ENCODE measurements around the gene CYP39A1. TPM values are rescaled to one million over a fixed set of nuclear protein-coding genes. Genes with fewer than 3 reads are reported as not detected.
A peak's percentile ranks its signal among the peaks of the same experiment; 100 is the strongest.

Gene CYP39A1
- total and polyA plus RNA-seq, 10 of the 15 experiments (the other 5 are each of a cell fraction or from before 2014, with no cell fraction given) = not detected

- BruUV-seq (replicated peaks) = no TSS peak
- ChIA-PET POLR2A (no interaction called here), RAD21 (ENCODE audit: unreplicated experiment) (no interaction called here), CTCF (no interaction called here), SMC1A (ENCODE audit: uncharacterized antibody, unreplicated experiment) (no interaction called here)
- in situ Hi-C loops (cut with MboI) (loop anchor here (25.0 kb wide), 1 partner anchor 551 kb away; no protein-coding TSS in a partner anchor), intact Hi-C loops (cut with micrococcal nuclease; ENCODE audit: unreplicated experiment) (no loop called here)
- DNase-seq (ENCODE audit: low read depth, low spot score) = no peak
- no peak for TF ChIP-seq ZNF384 (IDR thresholded peaks at IDR 0.05; ENCODE audit: borderline replicate concordance, low read depth, low read length)
- no peak for TF ChIP-seq MXI1 (IDR thresholded peaks at IDR 0.05; ENCODE audit: low read depth, low read length)
- TF ChIP-seq, protein P1, sequence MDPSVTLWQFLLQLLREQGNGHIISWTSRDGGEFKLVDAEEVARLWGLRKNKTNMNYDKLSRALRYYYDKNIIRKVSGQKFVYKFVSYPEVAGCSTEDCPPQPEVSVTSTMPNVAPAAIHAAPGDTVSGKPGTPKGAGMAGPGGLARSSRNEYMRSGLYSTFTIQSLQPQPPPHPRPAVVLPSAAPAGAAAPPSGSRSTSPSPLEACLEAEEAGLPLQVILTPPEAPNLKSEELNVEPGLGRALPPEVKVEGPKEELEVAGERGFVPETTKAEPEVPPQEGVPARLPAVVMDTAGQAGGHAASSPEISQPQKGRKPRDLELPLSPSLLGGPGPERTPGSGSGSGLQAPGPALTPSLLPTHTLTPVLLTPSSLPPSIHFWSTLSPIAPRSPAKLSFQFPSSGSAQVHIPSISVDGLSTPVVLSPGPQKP (IDR thresholded peaks at IDR 0.05; ENCODE audit: low read depth, low read length) = no peak
- TF ChIP-seq NBN (IDR thresholded peaks at IDR 0.05) = no peak
- no peak for TF ChIP-seq REST (IDR thresholded peaks at IDR 0.05; ENCODE audit: low read depth, low read length)
- TF ChIP-seq BRCA1 (IDR thresholded peaks at IDR 0.05; ENCODE audit: low read depth, low read length) = no peak
- peak; percentile 21; the same call in 1 of the 2 replicates for TF ChIP-seq SPI1 (IDR thresholded peaks at IDR 0.05; ENCODE audit: borderline replicate concordance, insufficient read depth, low read depth, low read length)
- H3K27me3 ChIP-seq (replicated peaks in 1 of 2; ENCODE audit: control insufficient read depth in 2 of 2, insufficient read depth in 2 of 2, low read length in 1 of 2) = no peaks in the 10 kb centered on the region; a peak in 2 of 4 replicates
- FAIRE-seq = no peak
- H3K27ac ChIP-seq (ENCODE audit: control insufficient read depth, insufficient read depth) = no peak overlapping the region
- no peaks in the 10 kb centered on the region for H3K4me1 ChIP-seq (ENCODE audit: control insufficient read depth, insufficient read depth, low read length)
- H4K20me1 ChIP-seq (ENCODE audit: control insufficient read depth, insufficient read depth) = no peaks in the 10 kb centered on the region
- H3K79me2 ChIP-seq (ENCODE audit: control insufficient read depth, insufficient read depth, low read length) = no peaks in the 10 kb centered on the region
- H3K4me3 ChIP-seq = no peak overlapping the region
- H3K9me3 ChIP-seq (replicated peaks; ENCODE audit: control insufficient read depth, insufficient read depth, low read length) = no peaks in the 10 kb centered on the region
- 0% methylated on average over 1 of the region's 1 CpG for WGBS (ENCODE audit: insufficient coverage, insufficient replicate concordance, low lambda C conversion rate, missing lambda C conversion rate)
- no peak overlapping the region for H3K9ac ChIP-seq (ENCODE audit: control insufficient read depth, insufficient read depth, low read length)
- H3K36me3 ChIP-seq (ENCODE audit: control insufficient read depth in 2 of 2, insufficient read depth in 2 of 2, low read length in 1 of 2) = no peaks in the 10 kb centered on the region
- no peak for ATAC-seq
- H2AFZ ChIP-seq (ENCODE audit: control insufficient read depth, low read depth, low read length) = no peak overlapping the region
- no peak overlapping the region for H3K4me2 ChIP-seq (ENCODE audit: control insufficient read depth, insufficient read depth)
Measured at GRCh38 chr6:46637933-46638332, 14.7 kb downstream of the CYP39A1 start.

Measured in GM12878 (cell line).